Stimulated activated CD8-positive, alpha-beta memory T cell treated with anti-CD3 and anti-CD28 coated beads, Interleukin-7, amount 100 ng/mL, for 24 hours (primary cell): ENCODE results near the gene ATXN1.

Experiments
- DNase-seq: peaks from one replicate; pipeline ENCODE4 v3.0.0-alpha.2; 2020; ENCODE audit warnings: low read depth

Gene ATXN1

DNA sequence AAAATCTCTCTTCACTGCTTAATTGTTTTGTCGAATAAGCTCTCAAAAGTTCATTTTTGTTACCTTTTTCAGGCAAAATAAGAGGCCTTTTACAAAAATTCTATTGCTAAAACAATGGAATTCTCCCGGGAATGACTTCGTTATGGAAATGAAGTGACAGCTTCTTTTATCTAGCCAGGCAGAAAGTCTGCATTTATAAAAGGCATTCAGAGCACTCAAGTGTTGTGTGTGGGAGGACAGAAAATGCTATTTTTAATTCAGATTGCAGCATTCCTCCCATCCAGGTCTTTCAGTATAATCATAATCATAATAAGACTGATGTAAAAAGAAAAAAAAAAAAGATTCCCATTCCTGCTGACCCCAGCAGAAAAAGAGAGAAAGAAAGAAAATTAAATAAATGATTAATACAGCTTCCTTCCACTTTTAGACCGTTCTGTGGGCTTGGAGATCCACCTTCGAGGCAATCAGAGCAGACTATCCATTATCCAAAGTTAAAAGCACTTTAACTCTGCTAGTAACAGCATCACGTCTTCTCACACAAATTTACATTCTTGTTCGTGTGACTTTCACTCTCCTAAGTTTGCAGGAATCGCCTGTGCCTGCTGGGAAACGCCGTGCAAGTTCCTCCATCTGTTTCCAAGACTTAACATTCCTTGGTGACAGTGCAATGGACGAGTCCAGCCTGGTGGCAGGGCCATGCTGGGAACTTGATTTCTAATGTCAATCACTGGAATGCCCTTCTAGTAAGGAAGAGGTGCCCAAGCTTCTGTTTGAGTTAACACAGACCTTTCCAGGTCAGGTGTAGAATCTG lies 264.1 kb downstream of the ATXN1 start:
- DNase-seq, result no peak

GRCh38 chr6:16496210-16496609 lies 265.1 kb downstream of the ATXN1 start:
- DNase-seq, result no peak

- DNase-seq, result no peak
Measured at GRCh38 chr6:16494793-16495192, 266.5 kb downstream of the ATXN1 start.

DNA sequence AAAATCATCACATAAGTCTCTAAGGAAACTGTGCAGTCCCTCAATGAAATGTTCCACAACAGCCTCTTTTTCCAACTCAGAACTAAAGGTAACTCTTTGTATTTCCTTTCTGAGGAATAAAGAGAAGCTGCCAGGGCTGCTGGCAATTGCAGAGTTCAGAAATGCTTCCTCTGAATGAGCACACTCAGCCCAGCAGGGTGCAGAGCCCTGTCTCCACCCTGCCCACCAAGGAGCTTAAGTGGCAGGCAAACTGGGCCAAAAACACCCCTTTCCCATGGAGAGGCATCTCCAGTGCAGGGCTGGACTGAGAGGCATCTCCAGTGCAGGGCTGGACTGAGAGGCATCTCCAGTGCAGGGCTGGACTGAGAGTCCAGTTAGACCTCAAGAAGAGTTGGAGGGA lies 267.5 kb downstream of the ATXN1 start:
- no peak for DNase-seq

DNA sequence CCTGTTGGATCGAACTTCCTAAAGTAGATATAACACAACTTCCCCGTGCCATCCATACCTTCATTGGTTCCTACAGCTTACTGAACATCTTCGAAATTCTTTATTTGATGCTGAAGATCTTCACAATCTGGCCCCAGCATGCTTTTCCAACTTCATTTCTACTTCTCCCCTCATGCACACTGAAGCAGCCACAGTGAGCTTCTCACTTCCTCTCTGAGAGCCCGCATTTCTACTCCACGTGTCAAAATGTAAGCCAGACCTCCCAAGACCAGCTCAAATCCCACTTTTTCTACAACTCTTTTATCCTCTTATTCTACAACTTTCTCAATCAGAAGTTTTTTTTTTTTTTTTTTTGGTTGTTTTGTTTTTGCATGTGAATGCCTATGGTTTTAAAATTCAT lies 268.1 kb downstream of the ATXN1 start:
- no peak for DNase-seq

GRCh38 chr6:16491666-16492313 lies 269.5 kb downstream of the ATXN1 start:
- no peak for DNase-seq

DNA sequence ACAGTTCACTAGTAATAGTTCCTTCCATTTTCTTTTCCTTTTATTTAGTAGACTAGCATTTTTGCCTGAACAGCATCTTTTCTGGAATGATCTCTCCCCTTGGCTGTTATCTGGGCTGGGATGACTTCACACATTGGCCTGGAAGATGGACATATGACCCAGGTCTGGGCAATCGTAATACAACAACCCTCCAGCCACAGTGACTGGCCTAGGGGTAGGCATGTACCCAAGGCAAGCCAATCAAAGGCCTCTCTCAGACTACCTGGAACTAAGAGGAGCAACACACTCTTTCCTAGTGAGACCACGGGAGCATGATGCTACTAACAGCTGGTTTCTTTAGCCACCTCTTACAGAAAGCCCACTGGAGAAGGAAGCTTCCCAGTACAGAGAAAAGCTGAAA lies 270.6 kb downstream of the ATXN1 start:
- DNase-seq, result no peak

DNA sequence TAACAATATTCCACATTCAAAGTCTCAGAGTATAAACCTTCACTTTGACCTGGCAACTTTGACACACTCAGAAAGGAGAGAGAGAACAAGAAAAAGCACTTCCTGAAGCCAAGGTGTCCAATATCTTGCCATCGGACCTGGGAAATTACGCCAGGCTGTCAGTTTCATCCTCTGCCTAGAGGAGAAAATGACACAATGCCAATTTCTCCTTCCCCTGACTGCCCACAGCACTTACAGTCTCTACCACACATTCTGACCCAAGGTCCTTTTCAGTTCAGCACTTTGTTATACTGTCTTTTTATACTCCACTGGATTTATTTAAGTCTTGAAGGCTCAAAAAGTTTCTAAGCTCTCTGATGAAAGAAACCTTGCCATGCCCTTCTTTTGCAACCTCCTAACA lies 272.4 kb downstream of the ATXN1 start:
- DNase-seq, result no peak

DNA sequence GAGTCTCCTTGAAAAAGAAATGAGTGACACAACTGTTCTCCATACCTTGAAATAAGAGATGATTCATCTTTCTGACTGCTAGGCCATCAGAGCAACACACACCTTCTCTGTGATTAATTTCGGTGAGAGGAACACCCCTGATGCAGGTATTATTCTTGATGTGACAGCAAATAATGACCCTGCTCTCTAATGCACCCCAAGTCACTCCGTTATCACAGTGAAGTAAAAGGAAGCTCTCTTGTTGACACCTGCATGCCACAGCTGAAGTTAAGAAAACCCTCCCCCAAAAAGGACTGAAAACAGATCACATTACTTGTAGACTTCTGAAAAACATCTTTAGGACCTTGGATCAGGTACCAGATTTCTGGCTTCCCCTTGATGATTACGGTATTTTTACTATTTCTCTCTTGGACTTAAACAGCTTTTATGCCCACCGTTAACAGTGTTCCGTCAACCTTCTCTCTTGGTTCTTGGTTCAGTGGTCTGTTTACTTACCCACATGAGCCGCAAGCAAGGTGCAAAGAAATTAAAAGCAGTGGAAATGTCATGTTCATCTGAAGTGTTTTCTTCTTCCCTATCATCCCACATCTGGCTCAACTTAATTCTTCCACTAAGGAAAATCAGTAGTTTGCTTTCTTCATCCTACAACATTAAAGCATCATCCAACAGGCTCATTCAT lies 273.1 kb downstream of the ATXN1 start:
- DNase-seq, result no peak

- peak; percentile 40 for DNase-seq
Measured at GRCh38 chr6:16486661-16487060, 274.6 kb downstream of the ATXN1 start.

DNA sequence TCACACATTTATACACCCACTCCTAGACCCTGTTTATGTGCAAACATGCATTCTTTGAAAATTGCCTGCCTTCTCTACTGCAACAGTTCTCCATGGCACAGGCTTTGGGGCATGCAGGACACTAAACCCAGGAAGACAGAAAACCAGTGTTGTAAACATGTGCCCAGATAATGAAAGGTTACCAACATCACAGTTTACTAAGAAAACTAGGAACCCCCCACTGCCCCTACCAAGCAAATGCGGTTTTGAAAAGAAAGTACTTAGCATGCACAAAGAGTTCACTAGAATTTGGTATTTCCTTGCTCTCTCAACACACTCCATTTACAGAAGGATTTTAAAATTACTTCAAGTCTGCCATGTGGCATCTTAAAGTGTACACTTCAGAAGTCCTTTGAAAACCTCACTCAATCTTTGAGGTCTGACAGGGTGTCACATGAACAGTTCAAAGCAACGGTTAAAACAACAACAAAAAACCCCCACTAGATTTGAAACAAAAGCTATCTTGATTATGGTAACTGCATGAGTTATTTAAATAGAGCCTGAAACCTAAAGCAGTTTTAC lies 277.9 kb downstream of the ATXN1 start:
- DNase-seq, result no peak

- DNase-seq, result no peak
Measured at GRCh38 chr6:16482702-16483314, 278.5 kb downstream of the ATXN1 start.

DNA sequence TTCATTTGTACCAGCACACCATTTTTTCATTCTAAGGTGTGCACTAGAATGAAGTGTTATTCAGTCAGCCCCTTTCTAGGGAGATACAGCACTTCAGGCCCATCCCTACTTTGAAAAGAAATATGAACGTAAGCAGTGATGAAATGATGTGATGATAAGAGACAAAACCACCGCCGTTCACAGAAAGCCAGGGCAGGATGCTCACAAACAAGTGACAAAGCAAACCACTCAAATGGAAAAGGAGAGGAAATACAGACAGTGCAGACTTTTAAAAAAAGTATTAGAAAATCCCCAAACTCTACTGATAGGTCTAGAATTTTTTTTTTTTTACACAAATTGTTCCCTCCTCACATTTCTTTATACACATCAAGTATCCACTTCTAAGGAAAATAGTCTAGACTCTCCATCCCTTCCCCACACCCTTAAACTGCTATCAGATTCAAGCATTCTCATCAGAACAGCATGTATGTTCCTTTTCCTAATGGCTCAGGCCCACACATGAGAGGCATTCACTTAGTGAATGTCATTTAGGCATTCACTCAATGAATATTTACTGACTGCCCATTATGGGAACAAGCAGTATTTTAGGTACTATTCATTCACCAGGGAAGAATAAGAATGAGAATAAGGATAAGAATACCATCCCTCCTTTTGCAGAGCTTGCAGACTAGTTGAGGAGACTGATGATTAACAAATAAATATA lies 279.4 kb downstream of the ATXN1 start:
- no peak for DNase-seq

DNA sequence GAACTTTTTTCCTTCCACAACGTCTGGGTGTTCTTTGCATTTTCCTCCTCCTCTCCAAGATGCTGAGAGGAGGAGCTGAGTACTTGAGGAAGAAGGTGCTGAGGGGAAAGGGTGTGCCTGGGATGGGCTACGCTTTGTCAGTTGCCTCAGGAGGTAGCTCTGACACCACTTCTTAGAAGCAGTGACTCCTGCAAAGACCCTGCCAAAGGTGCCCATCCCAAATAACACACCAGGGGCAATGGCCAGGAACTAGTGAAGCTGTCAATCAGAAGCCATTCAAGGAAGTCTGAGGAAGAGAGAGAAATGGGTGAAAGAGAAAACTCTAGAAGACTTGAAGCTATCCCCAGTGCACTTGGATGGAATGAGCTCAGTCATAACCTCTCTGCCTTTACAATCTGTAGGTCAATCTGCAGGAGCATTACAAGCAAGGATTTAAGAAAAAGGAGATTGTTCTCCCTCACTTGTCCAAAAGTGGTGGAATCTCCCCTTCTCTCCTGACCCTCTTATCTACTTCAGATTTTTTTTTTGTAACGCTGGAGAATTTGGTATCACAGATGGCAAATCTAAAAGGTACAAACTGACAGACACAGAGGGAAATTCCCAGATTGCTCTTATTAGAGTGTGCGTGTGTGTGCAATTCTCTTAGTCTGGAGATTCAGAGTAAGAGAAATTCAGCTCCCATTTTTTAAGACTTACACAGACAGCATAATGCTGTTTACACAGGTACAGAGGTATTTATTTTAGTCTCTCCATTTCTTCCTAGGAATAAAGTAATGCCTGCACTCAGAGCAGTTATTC lies 280.3 kb downstream of the ATXN1 start:
- no peak for DNase-seq

GRCh38 chr6:16477367-16478149 lies 283.7 kb downstream of the ATXN1 start:
- DNase-seq, result no peak

DNA sequence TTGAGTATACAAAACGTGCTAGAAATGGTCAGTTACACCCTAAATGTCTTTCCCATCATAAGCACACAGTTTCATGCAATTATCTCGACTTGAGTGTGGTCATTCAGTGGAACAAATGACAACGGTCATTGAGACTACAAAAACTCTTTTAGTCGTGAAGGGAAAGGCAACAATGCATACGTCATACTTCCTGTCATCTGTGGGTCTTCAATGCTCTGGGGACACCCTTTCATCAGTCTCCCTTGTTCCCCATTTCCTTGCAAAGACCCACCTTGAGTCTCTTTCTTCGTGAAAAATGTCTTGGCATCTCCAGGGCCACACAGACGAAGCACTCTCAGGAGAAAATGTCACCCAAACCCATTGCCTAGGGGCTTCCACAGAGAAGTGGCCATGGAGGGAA lies 284.4 kb downstream of the ATXN1 start:
- DNase-seq, result no peak

DNA sequence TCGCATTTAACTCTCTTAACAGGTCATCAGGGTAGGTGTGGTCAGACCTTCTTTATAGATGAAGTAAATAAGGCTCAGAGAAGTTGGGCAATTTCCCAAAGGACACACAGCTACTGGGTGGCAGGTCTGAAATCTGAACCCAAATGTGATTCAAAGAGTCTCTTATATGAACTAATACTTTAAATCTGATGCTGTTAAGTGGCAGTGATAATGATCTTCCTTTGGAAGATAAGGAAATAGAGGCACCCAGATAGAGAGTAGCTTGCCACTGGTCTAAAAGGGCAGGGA lies 285.8 kb downstream of the ATXN1 start:
- no peak for DNase-seq

DNA sequence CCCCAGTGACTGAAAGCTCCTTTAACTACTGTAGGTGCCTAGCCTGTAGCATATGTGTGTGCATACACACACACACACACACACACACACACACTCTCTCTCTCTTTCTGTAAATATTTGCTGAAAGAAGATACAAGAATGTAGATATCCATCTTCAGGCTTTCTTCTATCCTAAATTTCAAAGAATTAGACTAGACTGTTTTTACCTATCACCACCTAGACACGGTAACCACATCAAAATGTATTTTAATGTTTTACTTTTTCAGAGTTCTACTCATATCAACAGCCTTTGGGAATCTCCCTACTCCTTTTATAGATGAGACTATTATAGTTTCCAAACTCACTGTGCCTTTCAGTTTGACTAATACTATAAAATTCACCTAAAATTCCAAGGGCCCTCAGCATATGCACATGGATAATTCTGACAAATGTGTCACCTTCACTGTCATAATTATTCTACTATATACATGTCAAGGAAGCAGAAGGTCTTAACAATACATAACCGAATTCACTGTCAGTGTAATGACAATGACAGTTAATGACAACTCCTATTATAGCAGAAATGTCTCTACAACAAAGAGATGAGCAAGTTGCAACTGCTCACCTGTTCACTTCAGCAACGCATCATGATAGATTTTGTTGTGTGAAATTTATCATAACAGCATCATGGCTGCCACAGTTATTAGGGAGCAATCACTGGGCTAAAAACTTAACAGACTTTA lies 286.3 kb downstream of the ATXN1 start:
- DNase-seq, result no peak

DNA sequence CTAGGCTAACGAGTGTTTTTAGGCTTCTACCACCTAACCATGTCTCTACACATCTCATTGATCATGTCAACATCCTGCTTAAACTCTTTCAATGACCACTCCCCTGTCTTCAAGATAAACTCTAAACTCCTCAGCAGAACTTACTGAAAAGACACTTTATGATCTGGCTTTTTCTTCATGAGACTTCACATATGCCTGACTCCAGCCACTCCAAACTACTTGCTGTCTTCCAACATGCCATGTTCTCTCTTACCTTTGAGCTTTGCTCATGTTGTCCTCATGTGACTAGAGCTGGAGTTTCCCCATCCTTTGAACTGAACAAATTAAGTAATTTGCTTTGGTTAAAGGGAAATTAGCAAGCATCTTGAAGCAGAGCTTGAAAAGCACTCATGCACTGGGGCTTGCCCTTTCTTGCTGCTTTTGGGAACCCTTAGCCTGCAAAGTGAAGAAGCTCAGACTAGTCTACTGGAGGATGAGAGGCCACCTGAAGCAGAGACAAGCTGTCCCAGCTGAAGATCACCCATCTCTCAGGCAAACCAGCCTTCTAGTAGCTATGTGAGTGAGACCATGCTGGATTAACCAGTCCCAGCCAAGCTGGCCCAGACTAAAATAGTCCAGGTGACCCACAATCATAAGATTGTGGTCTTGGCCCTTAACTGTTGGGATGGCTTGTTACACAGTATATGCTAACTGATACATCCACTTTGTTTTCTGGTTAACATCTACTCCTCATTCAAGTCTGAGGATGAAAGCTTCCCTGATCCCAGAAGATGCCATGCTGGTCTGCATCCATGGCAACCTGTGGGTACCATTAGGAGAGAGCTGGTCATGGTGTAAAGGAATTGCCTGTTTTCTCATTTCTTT lies 287.1 kb downstream of the ATXN1 start:
- DNase-seq, result no peak
